HL-60 (cell line): ENCODE results near the gene DTWD2.

Experiments
- DNase-seq, 2 experiments: peaks; one replicate each; pipeline ENCODE4 v3.0.0-alpha.2; 2010 to 2020; ENCODE audit warnings: low read depth in 1 of 2, low spot score in 1 of 2
- H3K27ac ChIP-seq: fragments of 250-450 bp; sonication (Bioruptor Pico); replicated peaks from 2 replicates; pipeline ENCODE4 v1.5.1; 2020; ENCODE audit warnings: mild to moderate bottlenecking, moderate library complexity
- H3K27me3 ChIP-seq: fragments of 250-450 bp; sonication (Bioruptor Pico); 2 replicates; pipeline ENCODE4 v1.5.1; 2021; ENCODE audit warnings: mild to moderate bottlenecking, moderate library complexity; ENCODE audit not compliant: insufficient read depth, poor library complexity, severe bottlenecking
- H3K4me3 ChIP-seq: replicated peaks from 2 replicates; pipeline ENCODE4 v1.5.1; 2011; ENCODE audit warnings: mild to moderate bottlenecking, control low read depth, low read length; ENCODE audit not compliant: insufficient read depth
- CTCF ChIP-seq: IDR thresholded peaks from one replicate; pipeline ENCODE4 v1.5.1; 2011; ENCODE audit warnings: low read length, control low read depth, inconsistent platforms; ENCODE audit not compliant: insufficient read depth
- GABPA ChIP-seq: IDR thresholded peaks from 2 replicates; pipeline ENCODE4 v1.6.1; 2012; ENCODE audit warnings: low read depth
- POLR2AphosphoS5 ChIP-seq: IDR thresholded peaks from 2 replicates; pipeline ENCODE4 v1.6.1; 2012; ENCODE audit warnings: low read depth
- REST ChIP-seq: IDR thresholded peaks from 2 replicates; pipeline ENCODE4 v1.6.1; 2012; ENCODE audit warnings: low read depth; ENCODE audit not compliant: insufficient replicate concordance
- SPI1 ChIP-seq: IDR thresholded peaks from 2 replicates; pipeline ENCODE4 v1.6.1; 2012; ENCODE audit warnings: low read depth, mild to moderate bottlenecking, borderline replicate concordance

DTWD2 gene

GRCh38 chr5:118825226-118825625, 163.1 kb downstream of the DTWD2 start:
- no peak for DNase-seq
- H3K4me3 ChIP-seq: no peak overlapping the region
- H3K27me3 ChIP-seq: no peaks in the 10 kb centered on the region
- no peak overlapping the region for H3K27ac ChIP-seq
- TF ChIP-seq GABPA (no peak), CTCF (no peak), REST (no peak), SPI1 (no peak), POLR2AphosphoS5 (no peak)

GRCh38 chr5:118818604-118819003, 169.7 kb downstream of the DTWD2 start:
- TF ChIP-seq SPI1 (no peak), POLR2AphosphoS5 (no peak), REST (no peak), CTCF (no peak), GABPA (no peak)
- H3K27ac ChIP-seq: no peak overlapping the region
- no peak overlapping the region for H3K4me3 ChIP-seq
- H3K27me3 ChIP-seq: no peaks in the 10 kb centered on the region
- DNase-seq: no peak

GRCh38 chr5:118808441-118808840, 179.9 kb downstream of the DTWD2 start:
- no peak for DNase-seq
- no peak overlapping the region for H3K4me3 ChIP-seq
- H3K27ac ChIP-seq: no peak overlapping the region
- no peaks in the 10 kb centered on the region for H3K27me3 ChIP-seq
- TF ChIP-seq SPI1 (no peak), POLR2AphosphoS5 (no peak), GABPA (no peak), CTCF (no peak)

- TF ChIP-seq POLR2AphosphoS5 (no peak), GABPA (no peak), REST (no peak)
- no peak for DNase-seq
- Histone ChIP-seq H3K4me3 (no peak overlapping the region), H3K27ac (no peak overlapping the region), H3K27me3 (no peaks in the 10 kb centered on the region)
These were observed 181.8 kb downstream of the DTWD2 start for GRCh38 chr5:118806571-118806970.
